Suprapubic skin (tissue), 4 donors: ENCODE measurements around the gene MPZ. TPM values are rescaled to one million over a fixed set of nuclear protein-coding genes. Genes with fewer than 3 reads are reported as not detected.

ENCODE experiments used
- DNase-seq, 2 donors: peaks; one replicate each; pipeline ENCODE4 v3.0.0-alpha.2; 2019; ENCODE audit warnings: low spot score in 2 of 2
- H3K27ac ChIP-seq: fragments of 200-600 bp; sonication (generic); one replicate; pipeline ENCODE4 v1.5.1; 2019
- H3K27me3 ChIP-seq: fragments of 200-600 bp; sonication (generic); one replicate; pipeline ENCODE4 v1.5.1; 2019
- H3K36me3 ChIP-seq: fragments of 200-600 bp; sonication (generic); one replicate; pipeline ENCODE4 v1.5.1; 2019
- H3K4me1 ChIP-seq: fragments of 200-600 bp; sonication (generic); one replicate; pipeline ENCODE4 v1.5.1; 2019
- H3K4me3 ChIP-seq: fragments of 200-600 bp; sonication (generic); one replicate; pipeline ENCODE4 v1.5.1; 2019; ENCODE audit warnings: mild to moderate bottlenecking
- H3K9me3 ChIP-seq: fragments of 200-600 bp; sonication (generic); one replicate; pipeline ENCODE4 v1.5.1; 2019
- CTCF ChIP-seq, 2 donors: fragments of 200-600 bp in 1 of 2; fragments of 450-650 bp in 1 of 2; sonication (generic) in 1 of 2; IDR thresholded peaks; one replicate each; pipeline ENCODE4 v1.5.1; 2016 to 2019; ENCODE audit warnings: antibody characterized with exemption in 2 of 2, mild to moderate bottlenecking in 1 of 2, moderate library complexity in 1 of 2
- EP300 ChIP-seq: sonication (generic); formaldehyde crosslinking; IDR thresholded peaks from one replicate; pipeline ENCODE4 v1.6.1; 2017; ENCODE audit warnings: antibody characterized with exemption
- POLR2A ChIP-seq, 2 donors: fragments of 450-650 bp; IDR thresholded peaks; one replicate each; pipeline ENCODE4 v1.6.1; 2017; ENCODE audit warnings: antibody characterized with exemption in 2 of 2, mild to moderate bottlenecking in 2 of 2, moderate library complexity in 2 of 2
- POLR2AphosphoS5 ChIP-seq, 3 donors: sonication (generic); formaldehyde crosslinking; IDR thresholded peaks; one replicate each; pipeline ENCODE4 v1.6.1; 2017; ENCODE audit warnings: antibody characterized with exemption in 3 of 3
- WGBS: methylation state at CpG from one replicate; pipeline ENCODE4 v1.1.5; 2018; 5-methylcytosine and 5-hydroxymethylcytosine counted together
- total RNA-seq, 4 donors: library from RNA; depleted of rRNA; stranded (reverse); fragments of >200 nt; gene quantifications; one replicate each; pipeline ENCODE4 v1.1.0, GENCODE V29; 2016

Gene MPZ
- total RNA-seq, 4 donors from 2014 or later: 2.0 to 3.9 (median 2.7) TPM

GRCh38 chr1:161307892-161308638 is 1.7 kb downstream of the MPZ start:
- 62% methylated on average over 2 of the region's 2 CpGs for WGBS
- DNase-seq: no peak
- H3K4me1 ChIP-seq: peaks cover 22% of the 10 kb centered on the region
- no peaks in the 10 kb centered on the region for H3K36me3 ChIP-seq
- no peaks in the 10 kb centered on the region for H3K27me3 ChIP-seq
- no peaks in the 10 kb centered on the region for H3K9me3 ChIP-seq
- no peak overlapping the region for H3K4me3 ChIP-seq
- TF ChIP-seq EP300: no peak
- H3K27ac ChIP-seq: no peak overlapping the region

GRCh38 chr1:161307230-161307768 is 2.5 kb downstream of the MPZ start:
- H3K9me3 ChIP-seq: no peaks in the 10 kb centered on the region
- DNase-seq: no peak
- no peaks in the 10 kb centered on the region for H3K36me3 ChIP-seq
- no peak overlapping the region for H3K27ac ChIP-seq
- peaks cover 22% of the 10 kb centered on the region for H3K4me1 ChIP-seq
- H3K4me3 ChIP-seq: no peak overlapping the region
- TF ChIP-seq EP300: no peak
- TF ChIP-seq POLR2A (IDR thresholded peaks at IDR 0.05): no peak
- no peak for TF ChIP-seq CTCF (IDR thresholded peaks at IDR 0.05)
- no peak for TF ChIP-seq POLR2AphosphoS5 (IDR thresholded peaks at IDR 0.05)
- no peaks in the 10 kb centered on the region for H3K27me3 ChIP-seq
- 75% methylated on average over 7 of the region's 7 CpGs for WGBS

- peak; percentile 82 to 84 for DNase-seq
- TF ChIP-seq EP300: no peak
- no peaks in the 10 kb centered on the region for H3K36me3 ChIP-seq
- H3K4me1 ChIP-seq: peaks cover 22% of the 10 kb centered on the region
- WGBS: 1% methylated on average over 20 of the region's 31 CpGs
- H3K27me3 ChIP-seq: no peaks in the 10 kb centered on the region
- H3K27ac ChIP-seq: peak overlapping the region; percentile 15
- peak overlapping the region; percentile 70 for H3K4me3 ChIP-seq
- H3K9me3 ChIP-seq: no peaks in the 10 kb centered on the region
Measured at GRCh38 chr1:161305867-161306519, 3.8 kb downstream of the MPZ start.

- Histone ChIP-seq H3K27ac (peak overlapping the region; percentile 15), H3K36me3 (no peaks in the 10 kb centered on the region), H3K4me1 (peaks cover 22% of the 10 kb centered on the region), H3K9me3 (no peaks in the 10 kb centered on the region), H3K4me3 (peak overlapping the region; percentile 70), H3K27me3 (no peaks in the 10 kb centered on the region)
- 14% methylated on average over 17 of the region's 17 CpGs for WGBS
- DNase-seq: no peak
- TF ChIP-seq CTCF (IDR thresholded peaks at IDR 0.05) (no peak), POLR2AphosphoS5 (IDR thresholded peaks at IDR 0.05) (no peak), EP300 (no peak), POLR2A (IDR thresholded peaks at IDR 0.05) (no peak)
Measured at GRCh38 chr1:161304927-161305866, 4.6 kb downstream of the MPZ start.

GRCh38 chr1:161300478-161300877 is 9.3 kb downstream of the MPZ start:
- 80% methylated on average over 4 of the region's 4 CpGs for WGBS
- no peak overlapping the region for H3K4me3 ChIP-seq
- H3K9me3 ChIP-seq: no peaks in the 10 kb centered on the region
- H3K27ac ChIP-seq: no peak overlapping the region
- no peaks in the 10 kb centered on the region for H3K36me3 ChIP-seq
- no peak for DNase-seq
- TF ChIP-seq EP300 (no peak), POLR2AphosphoS5 (IDR thresholded peaks at IDR 0.05) (no peak), POLR2A (IDR thresholded peaks at IDR 0.05) (no peak), CTCF (IDR thresholded peaks at IDR 0.05) (no peak)
- H3K27me3 ChIP-seq: no peaks in the 10 kb centered on the region
- H3K4me1 ChIP-seq: peaks cover 12% of the 10 kb centered on the region
